GM12875 (cell line): Measurements from ENCODE around the gene TNFRSF13B.

Experiments
- H3K4me3 ChIP-seq: one replicate; pipeline ENCODE4 v1.5.1; 2011; ENCODE audit warnings: low read depth, low read length, control low read depth
- TF ChIP-seq, protein P1 (sequence below): IDR thresholded peaks from 2 replicates; pipeline ENCODE4 v1.5.1; 2011; ENCODE audit warnings: low read depth, mild to moderate bottlenecking, control low read depth, inconsistent platforms, low read length, moderate library complexity, borderline replicate concordance; ENCODE audit not compliant: insufficient read depth

The TNFRSF13B gene

DNA sequence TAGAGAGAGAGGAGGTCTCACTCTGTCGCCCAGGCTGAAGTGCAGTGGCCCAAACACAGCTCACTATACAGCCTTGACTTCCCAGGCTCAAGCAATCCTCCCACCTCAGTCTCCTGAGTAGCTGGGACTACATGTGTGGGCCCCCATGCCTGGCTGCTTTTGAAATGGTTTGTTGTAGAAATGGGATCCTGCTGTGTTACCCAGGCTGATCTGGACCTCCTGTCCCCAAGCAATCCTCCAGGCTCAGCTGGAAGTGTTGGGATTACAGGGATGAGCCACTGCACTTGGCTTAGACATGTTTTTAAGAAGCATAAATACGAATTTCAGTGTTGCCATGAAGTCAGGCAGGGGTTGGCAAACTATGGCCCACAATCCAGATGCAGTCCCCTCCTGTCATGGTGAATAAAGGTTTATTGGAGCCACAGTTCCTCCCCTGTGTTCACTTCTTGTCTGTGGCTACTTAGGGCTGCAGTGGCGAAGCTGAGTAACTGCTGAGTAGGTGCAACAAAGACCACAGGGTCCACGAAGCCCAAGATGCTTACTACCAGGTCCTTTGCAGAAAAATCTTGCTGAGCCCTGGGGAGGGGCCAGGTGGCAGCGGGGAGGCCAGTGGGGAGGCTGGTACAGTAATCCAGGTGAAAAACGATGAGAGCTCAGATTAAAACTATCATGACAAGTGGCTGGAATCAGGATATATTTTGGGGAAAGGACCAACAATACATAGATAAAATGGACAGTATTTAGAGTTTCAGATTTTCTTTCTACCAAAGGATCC is 35.2 kb downstream of the TNFRSF13B start:
- TF ChIP-seq, protein P1, sequence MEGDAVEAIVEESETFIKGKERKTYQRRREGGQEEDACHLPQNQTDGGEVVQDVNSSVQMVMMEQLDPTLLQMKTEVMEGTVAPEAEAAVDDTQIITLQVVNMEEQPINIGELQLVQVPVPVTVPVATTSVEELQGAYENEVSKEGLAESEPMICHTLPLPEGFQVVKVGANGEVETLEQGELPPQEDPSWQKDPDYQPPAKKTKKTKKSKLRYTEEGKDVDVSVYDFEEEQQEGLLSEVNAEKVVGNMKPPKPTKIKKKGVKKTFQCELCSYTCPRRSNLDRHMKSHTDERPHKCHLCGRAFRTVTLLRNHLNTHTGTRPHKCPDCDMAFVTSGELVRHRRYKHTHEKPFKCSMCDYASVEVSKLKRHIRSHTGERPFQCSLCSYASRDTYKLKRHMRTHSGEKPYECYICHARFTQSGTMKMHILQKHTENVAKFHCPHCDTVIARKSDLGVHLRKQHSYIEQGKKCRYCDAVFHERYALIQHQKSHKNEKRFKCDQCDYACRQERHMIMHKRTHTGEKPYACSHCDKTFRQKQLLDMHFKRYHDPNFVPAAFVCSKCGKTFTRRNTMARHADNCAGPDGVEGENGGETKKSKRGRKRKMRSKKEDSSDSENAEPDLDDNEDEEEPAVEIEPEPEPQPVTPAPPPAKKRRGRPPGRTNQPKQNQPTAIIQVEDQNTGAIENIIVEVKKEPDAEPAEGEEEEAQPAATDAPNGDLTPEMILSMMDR, result no peak
- no peak overlapping the region for H3K4me3 ChIP-seq

GRCh38 chr17:16935786-16936185 is 36.1 kb downstream of the TNFRSF13B start:
- TF ChIP-seq, protein P1, result no peak
- no peak overlapping the region for H3K4me3 ChIP-seq

GRCh38 chr17:16935241-16935663 is 36.7 kb downstream of the TNFRSF13B start:
- H3K4me3 ChIP-seq, result no peak overlapping the region
- TF ChIP-seq, protein P1, result no peak

GRCh38 chr17:16934836-16935235 is 37.1 kb downstream of the TNFRSF13B start:
- no peak overlapping the region for H3K4me3 ChIP-seq
- TF ChIP-seq, protein P1, result no peak

DNA sequence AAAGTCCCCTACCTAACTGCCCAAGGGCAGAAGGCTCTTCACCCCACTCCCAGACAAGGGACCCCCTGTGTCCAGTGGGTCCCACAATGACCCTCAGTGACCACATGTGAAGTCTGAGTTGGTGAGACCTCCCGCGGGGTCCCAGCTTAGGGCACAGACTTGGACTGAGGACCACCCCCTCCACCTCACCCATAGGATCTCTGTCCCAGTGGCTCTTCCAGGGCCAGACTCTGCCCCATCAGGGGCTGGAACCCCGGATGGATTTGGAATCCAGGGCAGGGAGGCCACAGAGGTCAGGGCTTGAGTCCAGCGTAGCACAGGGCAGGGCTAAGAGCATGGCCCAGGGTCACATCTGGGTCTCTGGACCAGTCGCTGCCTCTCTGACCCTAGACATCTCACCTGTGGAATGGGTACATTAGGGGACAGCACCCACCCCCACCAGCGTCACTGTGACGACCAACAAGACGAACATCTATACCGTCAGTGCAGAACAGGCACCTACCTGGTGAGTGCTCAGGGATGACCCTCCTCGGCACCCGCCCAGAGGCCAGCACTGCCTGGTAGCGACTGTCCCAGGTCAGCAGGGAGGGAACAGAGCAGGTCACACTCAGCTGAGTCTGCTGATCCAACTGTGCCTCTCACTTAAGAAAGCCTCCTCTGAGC is 37.7 kb downstream of the TNFRSF13B start:
- H3K4me3 ChIP-seq, result no peak overlapping the region
- TF ChIP-seq, protein P1, result no peak

DNA sequence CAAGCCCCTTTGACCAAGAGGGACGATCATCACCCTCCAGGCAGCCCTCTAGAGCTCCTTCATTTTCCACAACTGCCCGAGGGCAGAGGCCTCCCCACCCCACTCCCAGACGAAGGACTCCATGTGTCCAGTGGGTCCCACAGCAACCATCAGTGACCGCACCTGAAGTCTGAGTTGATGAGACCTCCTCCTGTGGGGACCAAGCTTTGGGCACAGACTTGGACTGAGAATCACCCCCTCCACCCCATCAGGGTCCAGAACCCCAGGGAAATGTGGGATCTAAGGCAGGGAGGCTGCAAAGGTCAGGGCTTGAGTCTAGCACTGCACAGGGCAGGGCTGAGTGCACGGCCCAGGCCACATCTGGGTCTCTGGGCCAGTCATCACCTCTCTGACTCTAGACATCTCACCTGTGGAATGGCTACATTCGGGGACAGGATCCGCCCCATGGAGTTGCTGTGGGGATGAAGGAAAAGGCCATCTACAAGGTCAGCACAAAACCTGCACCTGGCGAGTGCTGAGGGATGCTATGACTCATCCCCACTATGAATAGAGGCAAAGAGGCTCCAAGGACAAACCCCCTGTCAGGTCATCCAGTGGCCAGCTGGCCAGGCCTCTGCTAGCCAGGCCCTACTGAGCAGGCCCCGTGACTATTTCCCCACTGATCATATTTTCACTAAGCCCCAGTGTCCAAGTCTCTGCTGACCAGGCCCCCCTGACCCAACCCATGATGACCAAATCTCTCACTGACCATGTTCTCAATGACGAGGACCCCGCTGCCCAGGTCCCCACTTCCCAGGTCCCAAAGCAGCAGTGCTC is 38.4 kb downstream of the TNFRSF13B start:
- TF ChIP-seq, protein P1, result no peak
- H3K4me3 ChIP-seq, result no peak overlapping the region
